ENCODE data around the gene MXD4.

MXD4 gene

GRCh38 chr4:2256781-2257191 is 5.1 kb downstream of the MXD4 start:
- no peak for TF ChIP-seq CTCF (IDR thresholded peaks at IDR 0.05; ENCODE audit: unreplicated experiment in 3 of 3)
- peaks cover 11% of the 10 kb centered on the region for H3K36me3 Mint-ChIP-seq (ENCODE audit: low read depth)
- H3K4me3 Mint-ChIP-seq = peak overlapping the region in 1 of 3 experiments; percentile 33
- no peaks in the 10 kb centered on the region for H3K9me3 Mint-ChIP-seq
- H3K4me1 Mint-ChIP-seq = peaks cover 24% of the 10 kb centered on the region
- H3K27me3 Mint-ChIP-seq (ENCODE audit: low read depth) = no peaks in the 10 kb centered on the region
- H3K27ac Mint-ChIP-seq = peak overlapping the region in 2 of 3 experiments; percentile 18 to 45

DNA sequence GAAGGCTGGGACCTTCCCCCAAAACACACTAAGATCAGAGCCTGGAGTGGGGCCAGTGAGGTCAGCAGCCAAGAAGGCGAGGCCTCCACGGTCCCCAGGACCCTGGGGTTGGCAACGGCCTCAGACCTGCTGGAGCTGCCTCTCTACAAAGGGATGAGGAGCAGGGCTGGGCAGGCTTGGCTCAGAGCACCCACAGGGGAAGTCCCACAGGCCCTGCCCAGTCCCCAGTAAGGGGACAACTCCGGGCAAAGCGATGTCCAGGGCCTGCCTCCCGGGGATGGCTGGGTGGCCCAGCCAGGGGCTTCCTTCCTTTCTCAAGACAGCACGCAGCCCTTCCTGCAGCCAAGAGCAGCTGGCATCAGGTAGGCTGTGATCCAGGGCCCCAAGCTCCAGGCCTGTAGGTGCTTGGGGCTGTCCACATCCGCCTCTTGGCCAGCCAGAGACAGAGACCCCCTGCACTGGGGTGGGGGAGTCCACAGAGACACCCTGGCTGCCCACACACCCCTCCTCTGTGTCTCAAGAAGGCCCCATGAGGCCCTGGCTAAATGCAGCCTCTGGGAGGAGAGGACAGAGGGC is 5.7 kb downstream of the MXD4 start:
- Mint-ChIP-seq H3K9me3 (no peaks in the 10 kb centered on the region), H3K27ac (peak overlapping the region in 2 of 3 experiments; percentile 54 to 62), H3K4me3 (peak overlapping the region in 1 of 3 experiments; percentile 47), H3K36me3 (ENCODE audit: low read depth) (peaks cover 11% of the 10 kb centered on the region), H3K27me3 (ENCODE audit: low read depth) (no peaks in the 10 kb centered on the region), H3K4me1 (peaks cover 24% of the 10 kb centered on the region)
- TF ChIP-seq CTCF (IDR thresholded peaks at IDR 0.05; ENCODE audit: unreplicated experiment in 3 of 3) = no peak

DNA sequence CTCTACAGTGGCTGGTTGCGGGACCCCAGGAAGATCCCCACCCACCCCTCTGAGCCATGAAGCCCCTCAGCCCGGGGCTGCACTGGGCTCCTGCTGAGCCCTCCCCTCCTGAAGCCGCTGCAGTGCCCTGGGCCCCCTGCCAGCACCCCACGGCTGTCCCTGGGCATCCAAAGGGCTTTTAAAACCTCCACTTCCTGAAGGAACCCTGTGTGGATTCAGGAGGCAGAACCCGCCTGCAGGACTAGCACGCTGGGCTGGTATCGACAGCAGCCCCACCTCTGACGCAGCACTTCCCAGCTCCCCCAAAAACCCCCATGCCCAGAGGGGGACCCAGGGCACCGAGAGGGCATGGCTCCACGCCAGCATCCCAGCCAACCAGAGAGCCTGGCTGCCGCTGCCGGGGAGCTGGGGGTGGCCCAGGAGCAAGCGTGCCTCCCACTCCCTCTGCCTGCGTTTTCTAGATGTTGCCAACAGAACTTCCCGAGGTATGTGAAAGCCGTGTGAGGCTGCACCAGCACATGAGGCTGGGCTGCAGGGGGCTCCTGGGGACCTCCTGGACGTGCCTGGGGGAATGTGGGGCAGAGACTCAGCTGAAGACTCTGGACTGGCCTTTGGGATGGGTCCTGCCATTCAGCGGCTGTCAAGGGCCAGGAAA is 6.3 kb downstream of the MXD4 start:
- no peaks in the 10 kb centered on the region for H3K27me3 Mint-ChIP-seq (ENCODE audit: low read depth)
- H3K4me3 Mint-ChIP-seq = peak overlapping the region in 1 of 3 experiments; percentile 47
- H3K9me3 Mint-ChIP-seq = no peaks in the 10 kb centered on the region
- TF ChIP-seq CTCF (IDR thresholded peaks at IDR 0.05; ENCODE audit: unreplicated experiment in 3 of 3) = no peak
- peaks cover 11% of the 10 kb centered on the region for H3K36me3 Mint-ChIP-seq (ENCODE audit: low read depth)
- peak overlapping the region in 2 of 3 experiments; percentile 54 to 62 for H3K27ac Mint-ChIP-seq
- H3K4me1 Mint-ChIP-seq = peaks cover 24% of the 10 kb centered on the region

DNA sequence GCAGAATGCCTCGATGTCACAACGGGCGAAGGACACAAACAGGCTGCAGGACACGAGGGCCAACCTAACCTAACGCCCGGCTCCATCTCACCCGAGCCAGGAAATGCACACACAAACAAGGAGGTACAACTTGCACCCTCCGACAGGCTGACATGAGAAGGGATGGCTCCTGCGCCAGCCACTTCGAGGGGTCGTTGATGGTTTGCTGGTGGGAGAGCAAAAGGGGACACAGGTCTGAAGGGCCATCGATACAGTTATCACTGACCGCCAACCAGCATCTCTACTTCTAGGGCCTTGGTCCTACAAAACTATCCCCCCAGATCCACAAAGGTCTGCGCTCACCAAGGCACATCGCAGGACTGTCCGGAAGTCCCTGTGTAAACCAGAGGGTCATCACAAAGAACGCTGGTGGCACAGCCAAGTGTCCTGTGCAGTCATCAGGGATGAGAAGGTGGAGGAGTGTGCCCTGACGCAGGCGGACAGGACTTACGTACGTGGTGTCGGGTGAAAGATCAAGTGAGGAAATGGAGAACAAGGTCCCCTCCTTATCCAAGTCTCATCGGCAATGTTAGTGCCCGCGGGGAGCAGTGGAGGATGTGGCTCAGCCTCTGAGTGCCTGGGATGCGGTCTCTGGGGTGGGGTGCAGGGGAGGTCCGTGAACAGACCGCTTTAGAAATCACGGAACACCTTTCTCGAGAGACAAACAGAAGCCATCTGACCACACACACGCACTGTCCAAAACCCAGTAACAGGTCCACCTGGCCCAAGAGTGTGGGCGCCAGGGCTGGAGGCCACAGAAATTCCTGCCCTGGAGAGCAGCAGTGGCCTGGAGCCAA is 7.0 kb downstream of the MXD4 start:
- no peaks in the 10 kb centered on the region for H3K9me3 Mint-ChIP-seq
- peaks cover 11% of the 10 kb centered on the region for H3K36me3 Mint-ChIP-seq (ENCODE audit: low read depth)
- no peaks in the 10 kb centered on the region for H3K27me3 Mint-ChIP-seq (ENCODE audit: low read depth)
- TF ChIP-seq CTCF (IDR thresholded peaks at IDR 0.05; ENCODE audit: unreplicated experiment in 3 of 3) = no peak
- H3K27ac Mint-ChIP-seq = peak overlapping the region; percentile 15 to 57 (median 48)
- H3K4me1 Mint-ChIP-seq = peaks cover 24% of the 10 kb centered on the region
- peak overlapping the region in 1 of 3 experiments; percentile 26 for H3K4me3 Mint-ChIP-seq

DNA sequence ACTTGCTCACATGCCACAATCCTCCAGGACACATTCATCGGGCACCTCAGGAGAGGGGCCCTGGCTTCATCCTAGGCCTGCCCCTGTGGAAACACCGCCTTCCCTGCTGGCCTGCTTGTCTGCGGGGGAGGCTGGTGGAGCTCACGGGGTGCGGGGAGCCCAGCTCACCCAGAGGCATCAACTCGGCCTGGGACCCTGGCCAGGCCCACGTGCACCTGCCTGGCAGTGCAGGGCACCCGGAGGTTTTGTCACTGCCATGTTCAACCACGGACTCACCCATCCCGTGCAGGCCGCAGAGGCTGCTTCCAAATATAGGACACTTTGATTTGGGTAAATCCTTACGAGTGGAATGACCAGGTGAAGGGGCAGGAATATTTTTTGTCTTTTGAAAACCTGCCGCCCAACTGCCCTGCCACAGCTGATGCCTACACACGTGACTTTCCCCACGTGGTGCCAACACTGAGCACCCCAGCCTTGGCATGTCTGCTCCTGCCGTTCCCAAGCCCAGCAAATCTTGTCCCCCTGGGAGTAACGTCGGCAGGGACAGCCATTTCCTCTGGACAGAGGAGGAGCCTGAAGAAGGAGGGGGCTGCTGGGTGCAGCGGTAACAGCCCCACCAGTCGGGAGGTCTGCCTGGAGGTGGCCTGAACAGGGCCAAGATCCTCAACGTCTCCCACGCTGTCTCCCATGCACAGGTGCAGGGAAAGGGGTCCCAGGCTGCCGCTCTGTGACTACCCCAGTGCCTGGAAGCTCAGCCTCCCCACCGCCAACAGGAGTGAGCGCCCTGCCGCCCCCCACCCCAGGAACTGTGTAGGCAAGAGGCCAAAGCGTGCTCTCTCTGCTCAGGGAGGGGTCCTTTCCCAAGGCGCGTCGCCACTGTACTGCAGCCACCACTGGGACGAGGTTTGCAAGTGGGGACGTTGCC is 8.5 kb downstream of the MXD4 start:
- Mint-ChIP-seq H3K4me1 (peaks cover 24% of the 10 kb centered on the region), H3K9me3 (no peaks in the 10 kb centered on the region), H3K36me3 (ENCODE audit: low read depth) (peaks cover 15% of the 10 kb centered on the region), H3K4me3 (no peak overlapping the region), H3K27ac (peak overlapping the region in 1 of 3 experiments; percentile 48), H3K27me3 (ENCODE audit: low read depth) (no peaks in the 10 kb centered on the region)
- no peak for TF ChIP-seq CTCF (IDR thresholded peaks at IDR 0.05; ENCODE audit: unreplicated experiment in 3 of 3)
